GM12878 (cell line): ENCODE data around the gene CACNA2D3. TPM values are rescaled to one million over a fixed set of nuclear protein-coding genes. Genes with fewer than 3 reads are reported as not detected.

ENCODE experiments used
- ATAC-seq: fragments of 200-7000 bp; cut with Tn5 transposase; 3 replicates; pipeline ENCODE4 v1.9.1; 2020; ENCODE audit warnings: mild to moderate bottlenecking, moderate library complexity
- BruUV-seq: library from RNA; stranded (reverse); fragments of 400-500 nt; replicated peaks from 2 replicates; lab custom pipeline; 2021; lab: Mats Ljungman, UMichigan
- CTCF ChIA-PET: fragments of 300-600 bp; sonication (Branson Sonifier 250); formaldehyde crosslinking; extraction: SDS; loops from one replicate; lab custom pipeline; 2021; ENCODE audit warnings: inconsistent platforms; lab: Yijun Ruan, JAX
- POLR2A ChIA-PET: fragments of 350-600 bp; formaldehyde crosslinking; extraction: SDS; loops from one replicate; lab custom pipeline; 2021; ENCODE audit warnings: inconsistent platforms; lab: Charles Lee
- RAD21 ChIA-PET: fragments of 300-600 bp; sonication (Branson Sonifier 250); formaldehyde crosslinking; loops from one replicate; lab custom pipeline; 2023; ENCODE audit warnings: antibody characterized with exemption; ENCODE audit not compliant: unreplicated experiment; lab: Charles Lee
- SMC1A ChIA-PET: fragments of 300-600 bp; sonication (Branson Sonifier 250); formaldehyde crosslinking; loops from one replicate; lab custom pipeline; 2023; ENCODE audit not compliant: unreplicated experiment, uncharacterized antibody; lab: Charles Lee
- DNase-seq: peaks from one replicate; pipeline ENCODE4 v3.0.0-alpha.2; 2011; ENCODE audit warnings: low read depth, low spot score
- FAIRE-seq: peaks from 3 replicates; lab custom pipeline; 2011; peaks lifted over from hg19 to GRCh38; lab: Jason Lieb, UNC
- H2AFZ ChIP-seq: 2 replicates; pipeline ENCODE4 v1.6.0; 2011; ENCODE audit warnings: low read depth, low read length, control low read depth; ENCODE audit not compliant: control insufficient read depth
- H3K27ac ChIP-seq: 2 replicates; pipeline ENCODE4 v1.5.1; 2011; ENCODE audit warnings: control low read depth; ENCODE audit not compliant: control insufficient read depth, insufficient read depth
- H3K27me3 ChIP-seq, 2 experiments: replicated peaks in 1 of 2; 2 replicates each; pipeline versions ENCODE4 v1.6.0 to v1.6.1; 2011; ENCODE audit warnings: low read length in 1 of 2; ENCODE audit not compliant: control insufficient read depth in 2 of 2, insufficient read depth in 2 of 2
- H3K36me3 ChIP-seq, 2 experiments: 2 replicates each; pipeline ENCODE4 v1.5.1; 2011; ENCODE audit warnings: low read length in 1 of 2; ENCODE audit not compliant: control insufficient read depth in 2 of 2, insufficient read depth in 2 of 2
- H3K4me1 ChIP-seq: 2 replicates; pipeline ENCODE4 v1.6.1; 2011; ENCODE audit warnings: mild to moderate bottlenecking, low read length, moderate library complexity, mixed read lengths; ENCODE audit not compliant: control insufficient read depth, insufficient read depth
- H3K4me2 ChIP-seq: 2 replicates; pipeline ENCODE4 v1.6.0; 2011; ENCODE audit warnings: control low read depth; ENCODE audit not compliant: control insufficient read depth, insufficient read depth
- H3K4me3 ChIP-seq: fragments of 200-600 bp; sonication (generic); 2 replicates; pipeline ENCODE4 v1.5.1; 2016
- H3K79me2 ChIP-seq: 2 replicates; pipeline ENCODE4 v1.6.0; 2011; ENCODE audit warnings: low read length; ENCODE audit not compliant: control insufficient read depth, insufficient read depth
- H3K9ac ChIP-seq: 2 replicates; pipeline ENCODE4 v1.8.0; 2011; ENCODE audit warnings: low read length, control low read depth, mixed read lengths; ENCODE audit not compliant: control insufficient read depth, insufficient read depth
- H3K9me3 ChIP-seq: replicated peaks from 3 replicates; pipeline ENCODE4 v1.5.1; 2011; ENCODE audit warnings: mild to moderate bottlenecking, low read length; ENCODE audit not compliant: control insufficient read depth, insufficient read depth
- H4K20me1 ChIP-seq: 2 replicates; pipeline ENCODE4 v1.6.0; 2011; ENCODE audit not compliant: control insufficient read depth, insufficient read depth
- CEBPB ChIP-seq, 2 experiments: fragments of 150-350 bp in 1 of 2; IDR thresholded peaks; 2 replicates each; pipeline ENCODE4 v1.6.1; 2012 to 2014; ENCODE audit warnings: low read depth in 2 of 2, low read length in 2 of 2, borderline replicate concordance in 1 of 2, inconsistent platforms in 1 of 2
- CHD2 ChIP-seq: IDR thresholded peaks from 2 replicates; pipeline ENCODE4 v1.6.1; 2011; ENCODE audit warnings: low read depth, low read length, improper control_type of control experiment, borderline replicate concordance
- CHD4 ChIP-seq: fragments of 200-600 bp; sonication (generic); IDR thresholded peaks from 2 replicates; pipeline ENCODE4 v1.6.1; 2016; ENCODE audit warnings: mild to moderate bottlenecking
- ESRRA ChIP-seq: IDR thresholded peaks from 2 replicates; pipeline ENCODE4 v1.6.1; 2012; ENCODE audit warnings: mild to moderate bottlenecking, low read length, improper control_type of control experiment
- FOXK2 ChIP-seq: fragments of 450-650 bp; IDR thresholded peaks from 2 replicates; pipeline ENCODE4 v1.6.1; 2017; ENCODE audit warnings: mild to moderate bottlenecking, moderate library complexity
- FOXM1 ChIP-seq: IDR thresholded peaks from 2 replicates; pipeline ENCODE4 v1.6.1; 2012; ENCODE audit warnings: low read depth, mild to moderate bottlenecking, inconsistent platforms, low read length, moderate library complexity
- HDAC2 ChIP-seq: fragments of 200-600 bp; sonication (generic); IDR thresholded peaks from 2 replicates; pipeline ENCODE4 v1.6.1; 2017
- MXI1 ChIP-seq: fragments of 150-350 bp; IDR thresholded peaks from 2 replicates; pipeline ENCODE4 v1.6.1; 2011; ENCODE audit warnings: low read depth, mild to moderate bottlenecking, inconsistent platforms, low read length, improper control_type of control experiment
- PKNOX1 ChIP-seq: fragments of 450-650 bp; IDR thresholded peaks from 2 replicates; pipeline ENCODE4 v1.6.1; 2016; ENCODE audit warnings: mild to moderate bottlenecking
- POLR2AphosphoS2 ChIP-seq: IDR thresholded peaks from 2 replicates; pipeline ENCODE4 v1.6.1; 2011; ENCODE audit warnings: low read depth, mild to moderate bottlenecking, low read length, improper control_type of control experiment, moderate library complexity
- POLR2AphosphoS5 ChIP-seq: IDR thresholded peaks from 2 replicates; pipeline ENCODE4 v1.6.1; 2011; ENCODE audit warnings: mild to moderate bottlenecking, low read length, inconsistent platforms
- RAD51 ChIP-seq: fragments of 450-650 bp; IDR thresholded peaks from 2 replicates; pipeline ENCODE4 v1.6.1; 2016; ENCODE audit warnings: moderate library complexity, mild to moderate bottlenecking, inconsistent platforms
- RUNX3 ChIP-seq: IDR thresholded peaks from 2 replicates; pipeline ENCODE4 v1.6.1; 2012; ENCODE audit warnings: low read length, inconsistent platforms
- TAF1 ChIP-seq: IDR thresholded peaks from 2 replicates; pipeline ENCODE4 v1.6.1; 2011; ENCODE audit warnings: mild to moderate bottlenecking, low read depth, low read length, borderline replicate concordance
- ZNF592 ChIP-seq: fragments of 450-650 bp; IDR thresholded peaks from 2 replicates; pipeline ENCODE4 v1.6.1; 2017; ENCODE audit warnings: mild to moderate bottlenecking, moderate library complexity
- WGBS: methylation state at CpG from one replicate; pipeline ENCODE4 v1.1.6; 2016; ENCODE audit warnings: low lambda C conversion rate; ENCODE audit not compliant: insufficient replicate concordance, insufficient coverage; ENCODE audit errors: missing lambda C conversion rate; 5-methylcytosine and 5-hydroxymethylcytosine counted together
- in situ Hi-C: fragments of 300-500 bp; cut with MboI; formaldehyde crosslinking; loops from 9 replicates; pipeline ENCODE4 v1.14.3; 2018; ENCODE audit warnings: mixed read lengths
- intact Hi-C: fragments of 100-400 bp; cut with micrococcal nuclease; formaldehyde crosslinking; loops from one replicate; pipeline ENCODE4 v1.14.2; 2022; ENCODE audit not compliant: unreplicated experiment
- polyA plus RNA-seq, 11 experiments: library from polyadenylated mRNA; depleted of rRNA in 4 of 11; unstranded in 6 of 11; stranded (reverse) in 5 of 11; fragments of >200 nt; fragmentation: Nextera tagmentation in 4 of 11; fragmentation: Illumina TruSeq in 1 of 11; extraction: Ambion mirVana in 4 of 11; extraction: Trizol in 1 of 11; gene quantifications; 1 replicate in 1 of 11; 2 replicates in 10 of 11; pipeline versions ENCODE4 v1.2.1 to v1.2.3, GENCODE V29; 2011 to 2016; ENCODE audit warnings: inconsistent platforms in 2 of 11, missing spikeins in 2 of 11, low read depth in 1 of 11
- total RNA-seq, 4 experiments: library from RNA; depleted of rRNA in 3 of 4; stranded (reverse); fragments of >200 nt in 3 of 4; fragmentation: Illumina TruSeq in 1 of 4; extraction: Trizol in 1 of 4; gene quantifications; 2 replicates each; pipeline versions ENCODE4 v1.2.1 to v1.2.3, GENCODE V29; 2013 to 2021
- TF ChIP-seq, protein P1 (sequence below): IDR thresholded peaks from 2 replicates; pipeline ENCODE4 v1.6.1; 2011; ENCODE audit warnings: mild to moderate bottlenecking, low read depth, low read length, moderate library complexity; ENCODE audit not compliant: insufficient replicate concordance
- TF ChIP-seq, protein P2 (sequence below): IDR thresholded peaks from 2 replicates; pipeline ENCODE4 v1.6.1; 2012; ENCODE audit warnings: low read length, inconsistent platforms

CACNA2D3 gene
- total and polyA plus RNA-seq, 10 of the 15 experiments (the other 5 are each of a cell fraction or from before 2014, with no cell fraction given), result not detected

DNA sequence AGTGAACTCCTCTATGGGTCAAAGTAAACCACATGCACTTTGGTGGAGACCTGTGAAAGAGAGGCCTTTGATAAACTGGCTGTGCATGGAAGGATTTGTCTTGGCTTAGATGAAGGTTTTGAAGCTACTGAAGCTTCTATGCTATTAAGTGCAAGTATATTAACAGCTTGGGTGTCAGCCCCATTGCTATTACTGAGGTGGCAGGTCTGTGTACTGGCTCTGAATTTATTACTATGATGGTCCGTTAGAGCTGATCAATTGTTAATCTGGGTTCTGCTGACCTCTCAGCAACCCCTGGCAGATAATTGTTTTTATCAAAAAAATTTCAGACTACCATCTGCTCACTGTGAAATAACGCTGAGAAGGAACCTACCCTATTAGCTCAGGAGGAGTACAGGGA is 268.2 kb downstream of the CACNA2D3 start (continued):
- TF ChIP-seq, protein P1, sequence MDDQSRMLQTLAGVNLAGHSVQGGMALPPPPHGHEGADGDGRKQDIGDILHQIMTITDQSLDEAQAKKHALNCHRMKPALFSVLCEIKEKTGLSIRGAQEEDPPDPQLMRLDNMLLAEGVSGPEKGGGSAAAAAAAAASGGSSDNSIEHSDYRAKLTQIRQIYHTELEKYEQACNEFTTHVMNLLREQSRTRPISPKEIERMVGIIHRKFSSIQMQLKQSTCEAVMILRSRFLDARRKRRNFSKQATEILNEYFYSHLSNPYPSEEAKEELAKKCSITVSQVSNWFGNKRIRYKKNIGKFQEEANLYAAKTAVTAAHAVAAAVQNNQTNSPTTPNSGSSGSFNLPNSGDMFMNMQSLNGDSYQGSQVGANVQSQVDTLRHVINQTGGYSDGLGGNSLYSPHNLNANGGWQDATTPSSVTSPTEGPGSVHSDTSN, result no peak
- TF ChIP-seq HDAC2 (no peak), TAF1 (no peak), MXI1 (no peak), ZNF592 (no peak)

DNA sequence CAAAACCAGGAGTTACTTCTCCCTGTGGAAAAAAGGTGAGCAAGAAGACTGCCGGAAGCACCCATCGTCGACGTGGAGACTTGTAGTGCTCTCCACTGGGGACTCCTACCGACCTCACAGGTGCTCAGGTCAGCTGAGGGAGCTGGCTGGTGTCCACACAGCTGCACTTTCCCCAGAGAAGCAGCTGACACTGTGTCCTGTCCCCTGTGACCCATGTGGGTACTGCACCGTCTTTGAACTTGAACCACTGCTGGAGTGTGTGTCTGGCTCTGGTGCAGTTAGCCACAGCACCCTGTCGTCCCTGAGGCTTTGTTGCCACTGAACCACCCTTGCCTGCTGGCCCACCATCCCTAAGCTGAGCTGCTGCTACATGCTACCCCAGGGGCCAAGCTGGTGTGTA is 270.8 kb downstream of the CACNA2D3 start:
- ChIA-PET SMC1A (no interaction called here), CTCF (no interaction called here), POLR2A (no interaction called here), RAD21 (no interaction called here)
- Histone ChIP-seq H3K4me1 (no peaks in the 10 kb centered on the region), H3K27ac (no peak overlapping the region), H3K9me3 (no peaks in the 10 kb centered on the region), H2AFZ (no peak overlapping the region), H3K36me3 (no peaks in the 10 kb centered on the region), H3K4me3 (no peak overlapping the region), H3K79me2 (no peaks in the 10 kb centered on the region), H4K20me1 (no peaks in the 10 kb centered on the region), H3K4me2 (no peak overlapping the region), H3K9ac (no peak overlapping the region), H3K27me3 (no peaks in the 10 kb centered on the region)
- no peak for ATAC-seq
- intact Hi-C loops, result no loop called here
- FAIRE-seq, result no peak
- in situ Hi-C loops, result no loop called here
- WGBS, result 38% methylated on average over 7 of the region's 7 CpGs
- BruUV-seq, result no TSS peak
- no peak for DNase-seq
- TF ChIP-seq CHD4, result no peak
- TF ChIP-seq RAD51, result no peak
- no peak for TF ChIP-seq POLR2AphosphoS2
- TF ChIP-seq, protein P2, sequence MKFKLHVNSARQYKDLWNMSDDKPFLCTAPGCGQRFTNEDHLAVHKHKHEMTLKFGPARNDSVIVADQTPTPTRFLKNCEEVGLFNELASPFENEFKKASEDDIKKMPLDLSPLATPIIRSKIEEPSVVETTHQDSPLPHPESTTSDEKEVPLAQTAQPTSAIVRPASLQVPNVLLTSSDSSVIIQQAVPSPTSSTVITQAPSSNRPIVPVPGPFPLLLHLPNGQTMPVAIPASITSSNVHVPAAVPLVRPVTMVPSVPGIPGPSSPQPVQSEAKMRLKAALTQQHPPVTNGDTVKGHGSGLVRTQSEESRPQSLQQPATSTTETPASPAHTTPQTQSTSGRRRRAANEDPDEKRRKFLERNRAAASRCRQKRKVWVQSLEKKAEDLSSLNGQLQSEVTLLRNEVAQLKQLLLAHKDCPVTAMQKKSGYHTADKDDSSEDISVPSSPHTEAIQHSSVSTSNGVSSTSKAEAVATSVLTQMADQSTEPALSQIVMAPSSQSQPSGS, result no peak
- no peak for TF ChIP-seq CHD2
- no peak for TF ChIP-seq FOXK2
- no peak for TF ChIP-seq ESRRA
- TF ChIP-seq RUNX3, result no peak
- no peak for TF ChIP-seq POLR2AphosphoS5
- no peak for TF ChIP-seq FOXM1
- TF ChIP-seq PKNOX1, result no peak
- no peak for TF ChIP-seq CEBPB (IDR thresholded peaks at IDR 0.05; ENCODE audit: borderline replicate concordance in 1 of 2, low read depth in 2 of 2, low read length in 2 of 2)
- TF ChIP-seq TAF1, result no peak
